HepG2 (cell line): ENCODE measurements around the gene ABHD12. TPM values are rescaled to one million over a fixed set of nuclear protein-coding genes. Genes with fewer than 3 reads are reported as not detected.
A peak's percentile ranks its signal among the peaks of the same experiment; 100 is the strongest.

Source experiments
- ATF2 ChIP-seq: sonication (generic); formaldehyde crosslinking; IDR thresholded peaks from 2 replicates; pipeline ENCODE4 v1.4.0; 2020; ENCODE audit warnings: missing genetic modification reagents
- EEA1 ChIP-seq: sonication (generic); formaldehyde crosslinking; IDR thresholded peaks from 2 replicates; pipeline ENCODE4 v1.5.1; 2020; ENCODE audit warnings: mild to moderate bottlenecking, missing genetic modification reagents, borderline replicate concordance
- HNF4A ChIP-seq: sonication (generic); formaldehyde crosslinking; IDR thresholded peaks from 2 replicates; pipeline ENCODE4 v1.4.0; 2020; ENCODE audit warnings: missing genetic modification reagents
- MAZ ChIP-seq, 2 experiments: sonication (generic) in 1 of 2; formaldehyde crosslinking in 1 of 2; IDR thresholded peaks; 2 replicates each; pipeline versions ENCODE4 v1.5.0 to v1.6.1; 2012 to 2020; ENCODE audit warnings: low read depth in 2 of 2, mild to moderate bottlenecking in 2 of 2, borderline replicate concordance in 1 of 2, improper control_type of control experiment in 1 of 2, low read length in 1 of 2, missing genetic modification reagents in 1 of 2, moderate library complexity in 1 of 2
- MIER3 ChIP-seq: IDR thresholded peaks from 2 replicates; pipeline ENCODE4 v1.6.1; 2016; ENCODE audit warnings: missing compliant biosample characterization, borderline replicate concordance
- MTA3 ChIP-seq: sonication (generic); formaldehyde crosslinking; IDR thresholded peaks from 2 replicates; pipeline ENCODE4 v1.4.0; 2020; ENCODE audit warnings: missing genetic modification reagents
- NAIF1 ChIP-seq: sonication (generic); formaldehyde crosslinking; IDR thresholded peaks from 2 replicates; pipeline ENCODE4 v1.5.0; 2020; ENCODE audit warnings: mild to moderate bottlenecking, missing genetic modification reagents, borderline replicate concordance
- SCMH1 ChIP-seq: sonication (generic); formaldehyde crosslinking; IDR thresholded peaks from 2 replicates; pipeline ENCODE4 v1.9.0; 2021; ENCODE audit warnings: missing genetic modification reagents, mild to moderate bottlenecking, borderline replicate concordance
- SNAI1 ChIP-seq: sonication (generic); formaldehyde crosslinking; IDR thresholded peaks from 2 replicates; pipeline ENCODE4 v1.5.0; 2020; ENCODE audit warnings: mild to moderate bottlenecking, missing genetic modification reagents, borderline replicate concordance
- SRSF1 ChIP-seq: fragments of 200-400 bp; formaldehyde crosslinking; optimal IDR thresholded peaks from 2 replicates; pipeline ENCODE3; 2017; ENCODE audit warnings: mild to moderate bottlenecking, low read depth, low read length, moderate library complexity
- THAP9 ChIP-seq: sonication (generic); formaldehyde crosslinking; IDR thresholded peaks from 2 replicates; pipeline ENCODE4; 2020; ENCODE audit warnings: missing genetic modification reagents, mild to moderate bottlenecking, borderline replicate concordance
- ZEB1 ChIP-seq: IDR thresholded peaks from 2 replicates; pipeline ENCODE4 v1.6.1; 2012; ENCODE audit warnings: mild to moderate bottlenecking, low read depth, inconsistent platforms; ENCODE audit not compliant: insufficient replicate concordance
- ZFP41 ChIP-seq: sonication (generic); formaldehyde crosslinking; IDR thresholded peaks from 2 replicates; pipeline ENCODE4 v1.4.0; 2020; ENCODE audit warnings: mild to moderate bottlenecking, missing genetic modification reagents, borderline replicate concordance
- ZNF280B ChIP-seq: sonication (generic); formaldehyde crosslinking; IDR thresholded peaks from 2 replicates; pipeline ENCODE4 v1.5.0; 2020; ENCODE audit warnings: missing genetic modification reagents, mild to moderate bottlenecking, borderline replicate concordance
- ZNF343 ChIP-seq: sonication (generic); formaldehyde crosslinking; IDR thresholded peaks from 2 replicates; pipeline ENCODE4 v1.4.0; 2020; ENCODE audit warnings: mild to moderate bottlenecking, missing genetic modification reagents
- ZNF614 ChIP-seq: IDR thresholded peaks from 2 replicates; pipeline ENCODE4 v1.6.1; 2018; ENCODE audit warnings: missing biosample characterization, missing genetic modification reagents, inconsistent platforms, borderline replicate concordance
- ZNF724P ChIP-seq: sonication (generic); formaldehyde crosslinking; IDR thresholded peaks from 2 replicates; pipeline ENCODE4 v1.8.0; 2022; ENCODE audit warnings: missing genetic modification reagents, borderline replicate concordance
- ZNF773 ChIP-seq: sonication (generic); formaldehyde crosslinking; IDR thresholded peaks from 2 replicates; pipeline ENCODE4 v1.4.0; 2020; ENCODE audit warnings: missing genetic modification reagents, borderline replicate concordance
- ZNF850 ChIP-seq: sonication (generic); formaldehyde crosslinking; conservative IDR thresholded peaks from 2 replicates; pipeline ENCODE4 v1.9.0; 2021; ENCODE audit warnings: mild to moderate bottlenecking, missing genetic modification reagents
- ZXDC ChIP-seq: sonication (generic); formaldehyde crosslinking; IDR thresholded peaks from 2 replicates; pipeline ENCODE4 v1.5.0; 2020; ENCODE audit warnings: mild to moderate bottlenecking, missing genetic modification reagents
- polyA plus RNA-seq, 8 experiments: library from polyadenylated mRNA; depleted of rRNA in 3 of 8; stranded (reverse) in 7 of 8; unstranded in 1 of 8; fragments of >200 nt; fragmentation: Illumina TruSeq in 4 of 8; extraction: Trizol in 4 of 8; gene quantifications; 2 replicates each; pipeline versions ENCODE4 v1.2.1 to v1.2.3, GENCODE V29; 2011 to 2016; ENCODE audit warnings: low read depth in 4 of 8, missing spikeins in 1 of 8, mixed read lengths in 1 of 8; ENCODE audit not compliant: insufficient read depth in 1 of 8
- total RNA-seq, 5 experiments: library from RNA; depleted of rRNA; stranded (reverse); fragments of >200 nt; fragmentation: Illumina TruSeq; extraction: Trizol; gene quantifications; 2 replicates each; pipeline ENCODE4 v1.2.3, GENCODE V29; 2016; ENCODE audit warnings: low read depth in 1 of 5

Gene ABHD12
- total and polyA plus RNA-seq, 2 of the 13 experiments (the other 11 are each of a cell fraction or from before 2014, with no cell fraction given), result 23.5 to 72.1 TPM

- TF ChIP-seq ZFP41 (CRISPR knock-in tag) (no peak), EEA1 (CRISPR knock-in tag) (no peak), ZEB1 (no peak), ZNF773 (no peak), HNF4A (peak; percentile 80), ATF2 (CRISPR knock-in tag) (peak; percentile 90), ZNF280B (CRISPR knock-in tag) (no peak), MTA3 (no peak), NAIF1 (CRISPR knock-in tag) (no peak), SNAI1 (CRISPR knock-in tag) (no peak), ZNF724P (no peak), ZNF850 (CRISPR knock-in tag) (no peak), SCMH1 (CRISPR knock-in tag) (no peak), THAP9 (no peak), ZNF614 (CRISPR knock-in tag) (peak; percentile 82; the same call in 1 of the 2 replicates), SRSF1 (no peak), MAZ (IDR thresholded peaks at IDR 0.05; ENCODE audit: borderline replicate concordance, low read depth, low read length) (no peak), MAZ (CRISPR knock-in tag; IDR thresholded peaks at IDR 0.05; ENCODE audit: low read depth) (no peak), ZXDC (CRISPR knock-in tag) (no peak), MIER3 (CRISPR knock-in tag) (peak; percentile 68; the same call in 1 of the 2 replicates), ZNF343 (no peak)
These were observed 12.3 kb downstream of the ABHD12 start (continued) for GRCh38 chr20:25378189-25378883.
